ENCODE data around the gene ICAM4. TPM values are rescaled to one million over a fixed set of nuclear protein-coding genes. Genes with fewer than 3 reads are reported as not detected.

Gene ICAM4
- total and polyA plus RNA-seq, 2 of the 13 experiments (the other 11 are each of a cell fraction or from before 2014, with no cell fraction given), result 2.9 to 4.0 TPM

- TF ChIP-seq NR2F6 (IDR thresholded peaks at IDR 0.05), result no peak
- peak; percentile 49; the same call in 1 of the 2 replicates for TF ChIP-seq NR2F6 (CRISPR knock-in tag; IDR thresholded peaks at IDR 0.05)
- TF ChIP-seq, protein P1, sequence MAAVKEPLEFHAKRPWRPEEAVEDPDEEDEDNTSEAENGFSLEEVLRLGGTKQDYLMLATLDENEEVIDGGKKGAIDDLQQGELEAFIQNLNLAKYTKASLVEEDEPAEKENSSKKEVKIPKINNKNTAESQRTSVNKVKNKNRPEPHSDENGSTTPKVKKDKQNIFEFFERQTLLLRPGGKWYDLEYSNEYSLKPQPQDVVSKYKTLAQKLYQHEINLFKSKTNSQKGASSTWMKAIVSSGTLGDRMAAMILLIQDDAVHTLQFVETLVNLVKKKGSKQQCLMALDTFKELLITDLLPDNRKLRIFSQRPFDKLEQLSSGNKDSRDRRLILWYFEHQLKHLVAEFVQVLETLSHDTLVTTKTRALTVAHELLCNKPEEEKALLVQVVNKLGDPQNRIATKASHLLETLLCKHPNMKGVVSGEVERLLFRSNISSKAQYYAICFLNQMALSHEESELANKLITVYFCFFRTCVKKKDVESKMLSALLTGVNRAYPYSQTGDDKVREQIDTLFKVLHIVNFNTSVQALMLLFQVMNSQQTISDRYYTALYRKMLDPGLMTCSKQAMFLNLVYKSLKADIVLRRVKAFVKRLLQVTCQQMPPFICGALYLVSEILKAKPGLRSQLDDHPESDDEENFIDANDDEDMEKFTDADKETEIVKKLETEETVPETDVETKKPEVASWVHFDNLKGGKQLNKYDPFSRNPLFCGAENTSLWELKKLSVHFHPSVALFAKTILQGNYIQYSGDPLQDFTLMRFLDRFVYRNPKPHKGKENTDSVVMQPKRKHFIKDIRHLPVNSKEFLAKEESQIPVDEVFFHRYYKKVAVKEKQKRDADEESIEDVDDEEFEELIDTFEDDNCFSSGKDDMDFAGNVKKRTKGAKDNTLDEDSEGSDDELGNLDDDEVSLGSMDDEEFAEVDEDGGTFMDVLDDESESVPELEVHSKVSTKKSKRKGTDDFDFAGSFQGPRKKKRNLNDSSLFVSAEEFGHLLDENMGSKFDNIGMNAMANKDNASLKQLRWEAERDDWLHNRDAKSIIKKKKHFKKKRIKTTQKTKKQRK (IDR thresholded peaks at IDR 0.05; ENCODE audit: low read length), result no peak
- TF ChIP-seq, protein P2, sequence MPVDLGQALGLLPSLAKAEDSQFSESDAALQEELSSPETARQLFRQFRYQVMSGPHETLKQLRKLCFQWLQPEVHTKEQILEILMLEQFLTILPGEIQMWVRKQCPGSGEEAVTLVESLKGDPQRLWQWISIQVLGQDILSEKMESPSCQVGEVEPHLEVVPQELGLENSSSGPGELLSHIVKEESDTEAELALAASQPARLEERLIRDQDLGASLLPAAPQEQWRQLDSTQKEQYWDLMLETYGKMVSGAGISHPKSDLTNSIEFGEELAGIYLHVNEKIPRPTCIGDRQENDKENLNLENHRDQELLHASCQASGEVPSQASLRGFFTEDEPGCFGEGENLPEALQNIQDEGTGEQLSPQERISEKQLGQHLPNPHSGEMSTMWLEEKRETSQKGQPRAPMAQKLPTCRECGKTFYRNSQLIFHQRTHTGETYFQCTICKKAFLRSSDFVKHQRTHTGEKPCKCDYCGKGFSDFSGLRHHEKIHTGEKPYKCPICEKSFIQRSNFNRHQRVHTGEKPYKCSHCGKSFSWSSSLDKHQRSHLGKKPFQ (CRISPR knock-in tag; IDR thresholded peaks at IDR 0.05; ENCODE audit: insufficient replicate concordance), result no peak
- 0 out of 2 replicates have a peak, but pooled peaks have one; percentile 10 for TF ChIP-seq ZNF598 (CRISPR knock-in tag; IDR thresholded peaks at IDR 0.05; ENCODE audit: borderline replicate concordance)
- no peak for TF ChIP-seq ZNF101 (CRISPR knock-in tag; IDR thresholded peaks at IDR 0.05; ENCODE audit: borderline replicate concordance, low read depth)
- no peak for TF ChIP-seq ARID3A (IDR thresholded peaks at IDR 0.05; ENCODE audit: low read depth, low read length)
- no peak for TF ChIP-seq ZBTB8A (CRISPR knock-in tag; IDR thresholded peaks at IDR 0.05; ENCODE audit: borderline replicate concordance, low read depth)
- TF ChIP-seq, protein P3, sequence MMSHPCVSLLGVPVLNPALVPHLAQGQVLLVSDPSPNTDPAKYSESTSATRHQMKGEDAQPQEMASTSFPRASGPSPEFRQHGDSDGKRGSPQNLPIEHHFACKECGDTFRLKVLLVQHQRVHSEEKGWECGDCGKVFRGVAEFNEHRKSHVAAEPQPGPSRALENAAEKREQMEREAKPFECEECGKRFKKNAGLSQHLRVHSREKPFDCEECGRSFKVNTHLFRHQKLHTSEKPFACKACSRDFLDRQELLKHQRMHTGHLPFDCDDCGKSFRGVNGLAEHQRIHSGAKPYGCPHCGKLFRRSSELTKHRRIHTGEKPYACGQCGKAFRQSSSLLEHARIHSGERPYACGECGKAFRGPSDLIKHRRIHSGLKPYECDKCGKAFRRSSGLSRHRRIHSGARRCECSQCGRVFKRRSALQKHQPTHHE (CRISPR knock-in tag; IDR thresholded peaks at IDR 0.05; ENCODE audit: borderline replicate concordance), result peak; percentile 46; the same call in 1 of the 2 replicates
- TF ChIP-seq, protein P4, sequence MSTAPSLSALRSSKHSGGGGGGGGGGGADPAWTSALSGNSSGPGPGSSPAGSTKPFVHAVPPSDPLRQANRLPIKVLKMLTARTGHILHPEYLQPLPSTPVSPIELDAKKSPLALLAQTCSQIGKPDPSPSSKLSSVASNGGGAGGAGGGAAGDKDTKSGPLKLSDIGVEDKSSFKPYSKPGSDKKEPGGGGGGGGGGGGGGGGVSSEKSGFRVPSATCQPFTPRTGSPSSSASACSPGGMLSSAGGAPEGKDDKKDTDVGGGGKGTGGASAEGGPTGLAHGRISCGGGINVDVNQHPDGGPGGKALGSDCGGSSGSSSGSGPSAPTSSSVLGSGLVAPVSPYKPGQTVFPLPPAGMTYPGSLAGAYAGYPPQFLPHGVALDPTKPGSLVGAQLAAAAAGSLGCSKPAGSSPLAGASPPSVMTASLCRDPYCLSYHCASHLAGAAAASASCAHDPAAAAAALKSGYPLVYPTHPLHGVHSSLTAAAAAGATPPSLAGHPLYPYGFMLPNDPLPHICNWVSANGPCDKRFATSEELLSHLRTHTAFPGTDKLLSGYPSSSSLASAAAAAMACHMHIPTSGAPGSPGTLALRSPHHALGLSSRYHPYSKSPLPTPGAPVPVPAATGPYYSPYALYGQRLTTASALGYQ (CRISPR knock-in tag; IDR thresholded peaks at IDR 0.05), result no peak
- no peak for TF ChIP-seq MYNN (CRISPR knock-in tag; IDR thresholded peaks at IDR 0.05; ENCODE audit: low read depth)
Observed at GRCh38 chr19:10334588-10335351, 48.0 kb downstream of the ICAM4 start (continued).
